CD4-positive, alpha-beta T cell treated with Interleukin-4 for 1 hour (primary cell): ENCODE results near the gene FARP2.
"Not testable (repeated sequence)": the region's sequence is repeated elsewhere in the genome, so short reads cannot be mapped to it uniquely, and the experiment has no call there.

ENCODE experiments used
- DNase-seq, 2 donors: peaks; one replicate each; pipeline ENCODE4 v3.0.0-alpha.2; 2020 to 2022

Gene FARP2

GRCh38 chr2:241413501-241413900 is 57.4 kb downstream of the FARP2 start:
- not testable (repeated sequence) for DNase-seq

DNA sequence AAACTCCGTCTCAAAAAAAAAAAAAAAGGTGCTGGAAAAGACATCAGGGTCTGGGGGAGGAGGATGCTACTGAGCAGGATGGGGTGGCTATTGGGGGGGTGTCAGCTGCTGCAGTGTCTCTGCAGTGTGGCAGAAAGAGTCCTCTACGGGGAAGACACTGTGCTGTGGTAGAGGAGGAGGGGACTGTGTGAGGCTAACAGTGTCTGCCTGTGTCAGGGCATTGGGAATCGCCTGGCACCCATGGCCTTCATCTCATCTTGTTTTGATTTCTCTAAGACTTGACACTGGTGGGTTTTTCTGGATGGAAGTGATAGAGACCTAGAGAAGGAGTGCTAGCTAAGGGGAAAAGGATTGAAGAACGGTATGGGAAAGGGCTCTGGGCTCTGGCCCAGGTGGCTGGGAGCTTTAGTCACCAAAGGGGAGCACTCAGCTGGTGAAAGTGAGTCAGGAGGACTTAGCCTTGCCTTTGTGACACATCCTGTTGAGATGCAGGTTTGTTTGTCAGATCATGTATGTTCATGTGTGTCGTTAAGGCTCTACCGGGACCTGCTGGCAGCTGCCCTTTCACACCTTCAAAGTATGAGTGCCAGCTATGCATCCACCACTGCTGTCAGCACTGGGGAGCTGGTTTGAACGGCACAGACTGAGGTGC is 58.0 kb downstream of the FARP2 start:
- no peak for DNase-seq

- no peak for DNase-seq
These were observed 59.1 kb downstream of the FARP2 start for GRCh38 chr2:241415196-241415595.

GRCh38 chr2:241417626-241418025 is 61.5 kb downstream of the FARP2 start:
- no peak for DNase-seq

- no peak for DNase-seq
These were observed 65.2 kb downstream of the FARP2 start for GRCh38 chr2:241421330-241421729.

GRCh38 chr2:241421942-241422341 is 65.9 kb downstream of the FARP2 start:
- DNase-seq = not testable (repeated sequence)

- DNase-seq = no peak
These were observed 66.3 kb downstream of the FARP2 start for GRCh38 chr2:241422350-241422749.

GRCh38 chr2:241423489-241423888 is 67.4 kb downstream of the FARP2 start:
- DNase-seq = not testable (repeated sequence)

DNA sequence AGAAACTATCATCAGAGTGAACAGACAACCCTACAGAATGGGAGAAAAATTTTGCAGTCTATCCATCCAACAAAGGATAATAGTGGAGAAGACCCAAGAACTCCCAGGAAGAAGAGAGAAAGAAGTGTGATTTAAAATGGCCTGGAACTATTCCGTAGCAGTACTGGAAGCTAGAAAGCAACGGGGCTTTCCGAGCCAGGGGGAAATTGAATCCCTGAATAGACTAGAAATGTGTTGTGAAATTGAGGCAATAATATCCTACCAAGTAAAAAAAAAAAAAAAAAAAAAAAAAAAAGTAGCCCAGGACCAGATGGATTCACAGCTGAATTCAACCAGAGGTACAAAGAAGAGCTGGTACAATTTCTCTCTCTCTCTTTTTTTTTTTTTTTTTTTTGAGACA is 69.3 kb downstream of the FARP2 start:
- no peak for DNase-seq

- DNase-seq = no peak
These were observed 74.1 kb downstream of the FARP2 start for GRCh38 chr2:241430178-241430577.

- DNase-seq = no peak
These were observed 76.9 kb downstream of the FARP2 start for GRCh38 chr2:241432824-241433448.

DNA sequence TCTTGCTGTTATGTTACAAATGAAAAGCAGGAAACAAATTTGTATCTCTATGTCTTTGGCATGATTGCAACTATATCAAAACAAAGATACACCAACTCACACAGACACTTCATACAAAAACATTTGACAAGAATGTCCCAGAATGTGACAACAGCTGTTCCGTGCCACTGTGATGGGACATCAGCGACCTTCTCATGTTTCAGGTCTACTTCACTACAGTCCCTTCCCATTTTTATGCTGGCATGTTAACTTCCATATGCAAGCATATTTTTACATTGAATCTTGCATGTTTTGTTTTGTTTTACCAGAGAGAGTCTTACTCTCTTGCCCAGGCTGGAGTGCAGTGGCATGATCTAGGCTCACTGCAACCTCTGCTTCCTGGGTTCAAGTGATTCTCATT is 81.1 kb downstream of the FARP2 start:
- DNase-seq = no peak

GRCh38 chr2:241441492-241441891 is 85.4 kb downstream of the FARP2 start:
- no peak for DNase-seq

GRCh38 chr2:241443486-241444223 is 87.6 kb downstream of the FARP2 start:
- peak; percentile 85 to 90 for DNase-seq

DNA sequence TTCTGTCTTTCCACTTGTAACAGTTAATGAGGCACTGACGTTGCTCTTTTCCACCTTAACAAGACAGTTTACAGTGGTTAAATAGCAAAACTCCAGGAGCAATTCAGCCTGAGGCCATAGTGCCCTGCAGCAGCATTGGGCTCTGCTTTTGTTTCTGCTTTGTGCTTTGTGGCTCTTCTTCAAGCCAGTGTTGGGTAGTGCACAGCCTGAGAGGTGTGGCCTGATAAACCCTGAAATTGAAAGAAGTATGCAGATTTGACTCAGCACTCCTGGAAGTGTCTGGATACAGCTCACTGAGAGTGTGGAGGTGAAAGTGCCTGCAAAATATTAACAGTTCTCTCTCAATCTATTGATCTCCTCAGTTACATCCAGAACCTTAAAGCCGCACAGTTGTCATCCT is 89.3 kb downstream of the FARP2 start:
- no peak for DNase-seq

- DNase-seq = not testable (repeated sequence)
These were observed 94.0 kb downstream of the FARP2 start for GRCh38 chr2:241450092-241450491.

DNA sequence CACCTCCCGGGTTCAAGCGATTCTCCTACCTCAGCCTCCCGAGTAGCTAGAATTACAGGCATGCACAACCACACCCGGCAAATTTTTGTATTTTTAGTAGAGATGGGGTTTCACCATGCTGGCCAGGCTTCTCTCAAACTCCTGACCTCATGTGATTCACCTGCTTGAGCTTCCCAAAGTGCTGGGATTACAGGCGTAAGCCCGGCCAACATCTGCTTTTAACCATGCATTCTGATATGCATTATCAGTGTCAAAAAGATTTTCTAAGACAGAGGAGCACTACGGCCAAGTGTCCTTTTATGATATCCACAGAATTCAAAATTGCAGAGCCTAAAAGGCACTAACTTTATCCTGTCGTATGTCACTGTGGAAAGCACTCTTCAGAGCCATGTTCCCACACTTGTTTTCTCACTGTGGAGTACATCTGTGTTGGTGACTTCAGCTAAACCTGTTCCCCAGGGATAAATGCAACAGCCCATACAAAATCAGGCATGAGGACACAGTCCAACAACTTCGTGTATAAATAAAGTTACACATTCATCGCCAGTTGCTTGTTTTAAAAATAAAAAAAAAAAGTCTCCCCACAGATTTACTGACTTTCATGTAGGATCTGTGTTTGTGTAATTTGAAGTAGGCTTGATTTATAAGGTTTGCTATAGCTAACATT is 95.9 kb downstream of the FARP2 start:
- DNase-seq = no peak

GRCh38 chr2:241453919-241454318 is 97.8 kb downstream of the FARP2 start:
- not testable (repeated sequence) for DNase-seq

DNA sequence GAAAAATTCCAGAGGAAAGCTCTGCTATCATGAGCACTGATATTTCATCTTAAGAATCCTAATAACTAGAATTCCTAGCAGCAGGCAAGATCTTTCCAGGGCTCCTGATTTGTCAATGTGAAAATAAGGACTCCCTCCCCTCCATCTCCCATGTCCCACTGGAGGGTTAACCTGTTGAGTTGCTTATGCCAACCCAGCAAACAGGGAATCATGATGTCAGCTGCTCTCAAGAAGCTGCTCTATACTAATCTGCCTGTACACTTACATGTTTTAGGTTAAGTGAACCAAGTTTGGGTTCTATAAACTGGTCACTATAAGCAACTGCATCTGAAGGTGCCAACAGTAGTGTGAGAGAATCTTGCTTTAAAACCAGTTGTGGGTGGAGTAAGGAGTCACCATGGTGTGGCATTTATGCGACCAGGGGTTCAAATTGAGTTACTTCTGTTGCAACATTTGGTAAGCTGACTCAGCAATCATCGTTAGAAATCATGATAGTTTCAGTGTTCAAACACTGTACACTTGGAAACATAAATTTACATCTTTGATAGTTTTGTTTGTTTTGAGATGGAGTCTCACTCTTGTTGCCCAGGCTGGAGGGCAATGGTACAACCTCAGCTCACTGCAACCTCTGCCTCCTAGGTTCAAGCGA is 98.9 kb downstream of the FARP2 start:
- no peak for DNase-seq

GRCh38 chr2:241456546-241456945 is 100.5 kb downstream of the FARP2 start:
- no peak for DNase-seq

DNA sequence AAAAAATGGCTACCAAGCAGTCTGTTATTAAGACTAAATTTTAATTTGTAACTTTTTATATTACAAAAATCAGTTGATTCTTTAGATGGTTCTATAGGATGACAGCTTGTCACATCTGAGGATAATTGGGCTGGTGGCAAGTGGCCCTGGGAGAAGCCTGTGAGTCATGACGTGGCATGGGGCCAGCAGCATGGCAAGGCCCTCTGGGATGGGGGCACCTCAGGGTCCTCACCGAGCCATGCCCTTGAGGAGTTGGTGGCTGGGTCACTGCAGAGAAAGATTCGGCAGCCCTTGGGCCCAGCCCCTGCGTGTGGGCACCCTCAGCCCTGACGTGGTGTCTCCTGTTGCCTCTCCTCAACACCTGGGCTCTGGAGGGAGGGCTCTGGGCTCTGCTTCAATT is 102.6 kb downstream of the FARP2 start:
- DNase-seq = no peak

GRCh38 chr2:241459520-241459919 is 103.4 kb downstream of the FARP2 start:
- DNase-seq = no peak

GRCh38 chr2:241460631-241461030 is 104.5 kb downstream of the FARP2 start:
- no peak for DNase-seq
